ENCODE results near the gene GATAD2A. TPM values are rescaled to one million over a fixed set of nuclear protein-coding genes. Genes with fewer than 3 reads are reported as not detected.

The GATAD2A gene
- total RNA-seq, 1 experiment from 2014 or later: 189 TPM

- H3K4me1 ChIP-seq (ENCODE audit: insufficient read depth, low read length): peaks cover 3% of the 10 kb centered on the region; the same call in 1 of the 2 replicates
- no peak overlapping the region for H3K18ac ChIP-seq (ENCODE audit: insufficient read length, low read depth, low read length)
- no peak overlapping the region for H3K23ac ChIP-seq (ENCODE audit: insufficient read length, low read depth, low read length)
- no peak overlapping the region for H3T11ph ChIP-seq (ENCODE audit: low read length)
- peaks cover 11 to 18% of the 10 kb centered on the region in 2 experiments for H3K4me1 Mint-ChIP-seq
- TF ChIP-seq CTCF (conservative IDR thresholded peaks at IDR 0.05): no peak
- H3K9me3 Mint-ChIP-seq: peaks cover 4 to 5% of the 10 kb centered on the region in 2 experiments; a peak in 4 of 5 replicates
- no peak overlapping the region; a peak in 1 of 5 replicates for H3K4me3 Mint-ChIP-seq
- no peak overlapping the region for H2AK5ac ChIP-seq (ENCODE audit: insufficient read length, low read length)
- no peaks in the 10 kb centered on the region for H3K9me3 ChIP-seq (ENCODE audit: control insufficient read depth, low read depth, low read length)
- no peak overlapping the region for H2BK5ac ChIP-seq (ENCODE audit: insufficient read length, low read length)
- no peaks in the 10 kb centered on the region for H4K20me1 ChIP-seq (ENCODE audit: control insufficient read depth, insufficient read depth, insufficient read length)
- H3K27ac Mint-ChIP-seq: 0 out of 7 replicates have a peak overlapping the region, but pooled peaks of 1 of the 3 experiments have one; percentile 41
- H2BK12ac ChIP-seq (ENCODE audit: insufficient read length, low read depth, low read length): no peak overlapping the region
- peaks cover 4% of the 10 kb centered on the region for H3K79me1 ChIP-seq (ENCODE audit: insufficient read depth, low read depth, low read length, poor library complexity, severe bottlenecking)
- no peak overlapping the region for H4K5ac ChIP-seq (ENCODE audit: insufficient read length, low read depth, low read length)
- H2BK20ac ChIP-seq (ENCODE audit: low read depth, low read length, poor library complexity, severe bottlenecking): no peak overlapping the region
- no peaks in the 10 kb centered on the region; the same call in 1 of the 2 replicates for H3K79me2 ChIP-seq (ENCODE audit: insufficient read depth, low read length)
- no peak overlapping the region for H3K4me2 ChIP-seq (ENCODE audit: insufficient read depth, insufficient read length, low read length)
- peaks cover 4% of the 10 kb centered on the region; the same call in 1 of the 2 replicates for H3K27me3 Mint-ChIP-seq (ENCODE audit: low read depth)
- no peak overlapping the region for H2AFZ ChIP-seq (ENCODE audit: low read length)
- H2BK15ac ChIP-seq (ENCODE audit: low read depth, low read length): no peak overlapping the region
- H3K27ac ChIP-seq (ENCODE audit: insufficient read length, low read depth, low read length): no peak overlapping the region
- H4K8ac ChIP-seq (replicated peaks; ENCODE audit: insufficient read length, low read depth, low read length): no peak overlapping the region
- H3K36me3 Mint-ChIP-seq (ENCODE audit: insufficient read depth in 1 of 3, low read depth in 3 of 3): peaks cover 0 to 9% (median 2%) of the 10 kb centered on the region in 3 experiments; a peak in 2 of 7 replicates
- H3K14ac ChIP-seq (ENCODE audit: insufficient read depth, low read length): no peak overlapping the region
- WGBS (ENCODE audit: extremely low coverage, insufficient read length, low lambda C conversion rate): no CpG with 5 or more reads among the region's 8 CpGs
- no peak for DNase-seq
- H3K56ac ChIP-seq (ENCODE audit: insufficient read length, low read depth, low read length): no peak overlapping the region
- H3K9ac ChIP-seq (ENCODE audit: extremely low read depth, insufficient read length, low read length): no peak overlapping the region
- H3K4ac ChIP-seq (ENCODE audit: low read depth, low read length): no peak overlapping the region
- no peak overlapping the region for H2BK120ac ChIP-seq (ENCODE audit: low read depth, low read length, poor library complexity, severe bottlenecking)
- H3K23me2 ChIP-seq (ENCODE audit: insufficient read length, low read depth, low read length, poor library complexity, severe bottlenecking): peaks cover 10% of the 10 kb centered on the region
- H3K27me3 ChIP-seq (ENCODE audit: insufficient read depth, low read length): no peaks in the 10 kb centered on the region
- no peak overlapping the region for H4K91ac ChIP-seq (ENCODE audit: insufficient read length, low read depth, low read length)
Measured at GRCh38 chr19:19382118-19382517, 23.4 kb upstream of the GATAD2A start.
